Activated gamma-delta T cell (primary cell): ENCODE measurements around the gene PLEKHA5.

Experiments used
- DNase-seq: peaks from one replicate; lab custom pipeline; 2025; lab: John Stamatoyannopoulos, UW

Gene PLEKHA5

GRCh38 chr12:19128485-19128884 is 1.0 kb upstream of the PLEKHA5 start:
- no peak for DNase-seq

GRCh38 chr12:19129122-19129485 is 429 bp upstream of the PLEKHA5 start:
- no peak for DNase-seq

- no peak for DNase-seq
These were observed 891 bp downstream of the PLEKHA5 start for GRCh38 chr12:19130224-19131024.

- DNase-seq, result no peak
These were observed 1.5 kb downstream of the PLEKHA5 start for GRCh38 chr12:19131025-19131444.

GRCh38 chr12:19138551-19138950 is 9.0 kb downstream of the PLEKHA5 start:
- no peak for DNase-seq

GRCh38 chr12:19138956-19139355 is 9.4 kb downstream of the PLEKHA5 start:
- no peak for DNase-seq

- DNase-seq, result no peak
These were observed 10.2 kb downstream of the PLEKHA5 start for GRCh38 chr12:19139615-19140194.

- DNase-seq, result no peak
These were observed 11.1 kb downstream of the PLEKHA5 start for GRCh38 chr12:19140381-19141236.

- no peak for DNase-seq
These were observed 13.0 kb downstream of the PLEKHA5 start for GRCh38 chr12:19142499-19142898.

GRCh38 chr12:19144287-19144686 is 14.8 kb downstream of the PLEKHA5 start:
- no peak for DNase-seq

GRCh38 chr12:19144985-19145384 is 15.5 kb downstream of the PLEKHA5 start:
- no peak for DNase-seq

GRCh38 chr12:19148860-19149259 is 19.3 kb downstream of the PLEKHA5 start:
- DNase-seq, result no peak

GRCh38 chr12:19150273-19150900 is 20.9 kb downstream of the PLEKHA5 start:
- DNase-seq, result no peak

- DNase-seq, result no peak
These were observed 21.8 kb downstream of the PLEKHA5 start for GRCh38 chr12:19151298-19151697.

GRCh38 chr12:19153396-19153795 is 23.9 kb downstream of the PLEKHA5 start:
- no peak for DNase-seq

- DNase-seq, result no peak
These were observed 25.2 kb downstream of the PLEKHA5 start for GRCh38 chr12:19154686-19155085.

- DNase-seq, result no peak
These were observed 26.6 kb downstream of the PLEKHA5 start for GRCh38 chr12:19155981-19156734.

- no peak for DNase-seq
These were observed 29.4 kb downstream of the PLEKHA5 start for GRCh38 chr12:19158923-19159322.

- no peak for DNase-seq
These were observed 31.7 kb downstream of the PLEKHA5 start for GRCh38 chr12:19161216-19161615.

- DNase-seq, result no peak
These were observed 35.9 kb downstream of the PLEKHA5 start for GRCh38 chr12:19165451-19165850.

GRCh38 chr12:19166387-19166786 is 36.9 kb downstream of the PLEKHA5 start:
- DNase-seq, result no peak

GRCh38 chr12:19166956-19167355 is 37.4 kb downstream of the PLEKHA5 start:
- DNase-seq, result no peak
